WTC11 (cell line): ENCODE data around the gene ATF6B. TPM values are rescaled to one million over a fixed set of nuclear protein-coding genes. Genes with fewer than 3 reads are reported as not detected.

Experiments used
- ATAC-seq: fragments of 200-7000 bp; cut with Tn5 transposase; 2 replicates; pipeline ENCODE4 v1.10.0; 2021; ENCODE audit warnings: mild to moderate bottlenecking, moderate library complexity
- CTCF ChIA-PET: fragments of 300-600 bp; sonication (Branson Sonifier 250); formaldehyde crosslinking; loops from one replicate; lab custom pipeline; 2021; ENCODE audit warnings: antibody characterized with exemption; lab: Charles Lee
- POLR2A ChIA-PET: fragments of 350-600 bp; sonication (Branson Sonifier 250); formaldehyde crosslinking; loops from one replicate; lab custom pipeline; 2021; ENCODE audit warnings: antibody characterized with exemption; lab: Charles Lee
- DNase-seq: peaks from one replicate; pipeline ENCODE4 v3.0.0; 2021; ENCODE audit warnings: low spot score
- H3K27ac Mint-ChIP-seq: 2 replicates; pipeline ENCODE4 v1.8.0; 2021; ENCODE audit warnings: mixed read lengths
- H3K27me3 Mint-ChIP-seq: 2 replicates; pipeline ENCODE4 v1.8.0; 2021; ENCODE audit warnings: low read depth, mild to moderate bottlenecking, moderate library complexity, mixed read lengths
- H3K36me3 Mint-ChIP-seq: 2 replicates; pipeline ENCODE4 v1.8.0; 2021; ENCODE audit warnings: mixed read lengths
- H3K4me1 Mint-ChIP-seq: 2 replicates; pipeline ENCODE4 v1.8.0; 2022; ENCODE audit warnings: mixed read lengths
- H3K4me3 Mint-ChIP-seq: 2 replicates; pipeline ENCODE4 v1.8.0; 2021; ENCODE audit warnings: mild to moderate bottlenecking, moderate library complexity, mixed read lengths
- H3K9me3 Mint-ChIP-seq: 2 replicates; pipeline ENCODE4 v1.8.0; 2021; ENCODE audit warnings: mixed read lengths
- AR ChIP-seq: fragments of 250-450 bp; sonication (Bioruptor Pico); IDR thresholded peaks from 2 replicates; pipeline ENCODE4 v1.9.0; 2021; ENCODE audit warnings: mild to moderate bottlenecking
- ETV6 ChIP-seq: sonication (generic); formaldehyde crosslinking; IDR thresholded peaks from 2 replicates; pipeline ENCODE4 v1.8.1; 2022; ENCODE audit warnings: mild to moderate bottlenecking, missing genetic modification reagents
- GABPB1 ChIP-seq: sonication (generic); formaldehyde crosslinking; IDR thresholded peaks from 2 replicates; pipeline ENCODE4 v1.8.1; 2023; ENCODE audit warnings: mild to moderate bottlenecking, missing genetic modification reagents
- JAZF1 ChIP-seq: fragments of 250-450 bp; sonication (Bioruptor Pico); IDR thresholded peaks from 2 replicates; pipeline ENCODE4 v1.9.0; 2021; ENCODE audit warnings: moderate library complexity, mild to moderate bottlenecking, inconsistent platforms
- JUN ChIP-seq: sonication (generic); formaldehyde crosslinking; IDR thresholded peaks from 2 replicates; pipeline ENCODE4 v1.8.0; 2023; ENCODE audit warnings: mild to moderate bottlenecking, missing genetic modification reagents
- KAT7 ChIP-seq: sonication (generic); formaldehyde crosslinking; IDR thresholded peaks from 2 replicates; pipeline ENCODE4 v1.8.1; 2023; ENCODE audit warnings: missing genetic modification reagents, mild to moderate bottlenecking, borderline replicate concordance
- NR2C2 ChIP-seq: sonication (generic); formaldehyde crosslinking; IDR thresholded peaks from 2 replicates; pipeline ENCODE4 v1.8.0; 2022; ENCODE audit warnings: mild to moderate bottlenecking, missing genetic modification reagents
- PREB ChIP-seq: sonication (generic); formaldehyde crosslinking; IDR thresholded peaks from 2 replicates; pipeline ENCODE4 v1.8.1; 2022; ENCODE audit warnings: mild to moderate bottlenecking, missing genetic modification reagents, moderate library complexity, borderline replicate concordance
- PRRX2 ChIP-seq: fragments of 250-450 bp; sonication (Bioruptor Pico); IDR thresholded peaks from 2 replicates; pipeline ENCODE4 v1.8.0; 2021; ENCODE audit warnings: mild to moderate bottlenecking
- RORB ChIP-seq: fragments of 250-450 bp; sonication (Bioruptor Pico); IDR thresholded peaks from 2 replicates; pipeline ENCODE4 v1.9.0; 2021; ENCODE audit warnings: mild to moderate bottlenecking
- SP1 ChIP-seq: sonication (generic); formaldehyde crosslinking; conservative IDR thresholded peaks from 2 replicates; pipeline ENCODE4 v1.8.1; 2022; ENCODE audit warnings: missing genetic modification reagents
- TP53 ChIP-seq: sonication (generic); formaldehyde crosslinking; IDR thresholded peaks from 2 replicates; pipeline ENCODE4 v1.8.1; 2023; ENCODE audit warnings: mild to moderate bottlenecking, missing genetic modification reagents
- USF1 ChIP-seq: sonication (generic); formaldehyde crosslinking; IDR thresholded peaks from 2 replicates; pipeline ENCODE4 v1.8.0; 2022; ENCODE audit warnings: mild to moderate bottlenecking, missing genetic modification reagents
- ZMAT4 ChIP-seq: fragments of 250-450 bp; sonication (Bioruptor Pico); IDR thresholded peaks from 2 replicates; pipeline ENCODE4 v1.9.0; 2021; ENCODE audit warnings: mild to moderate bottlenecking
- ZNF138 ChIP-seq: sonication (generic); formaldehyde crosslinking; conservative IDR thresholded peaks from 2 replicates; pipeline ENCODE4 v1.8.1; 2022; ENCODE audit warnings: mild to moderate bottlenecking, moderate library complexity, missing genetic modification reagents
- ZNF423 ChIP-seq: fragments of 250-450 bp; sonication (Bioruptor Pico); IDR thresholded peaks from 2 replicates; pipeline ENCODE4 v2.1.2; 2022; ENCODE audit warnings: mild to moderate bottlenecking, moderate library complexity
- total RNA-seq: library from RNA; stranded (reverse); gene quantifications from 3 replicates; pipeline ENCODE4 v1.2.3, GENCODE V29; 2021
- TF ChIP-seq, protein P1 (sequence below): fragments of 250-450 bp; sonication (Bioruptor Pico); IDR thresholded peaks from 2 replicates; pipeline ENCODE4 v1.8.0; 2021; ENCODE audit warnings: mild to moderate bottlenecking
- TF ChIP-seq, protein P2 (sequence below): fragments of 200-600 bp; IDR thresholded peaks from 2 replicates; pipeline ENCODE4 v1.8.0; 2022; ENCODE audit warnings: antibody characterized with exemption
- TF ChIP-seq, protein P3 (sequence below): sonication (generic); formaldehyde crosslinking; IDR thresholded peaks from 2 replicates; pipeline ENCODE4 v1.8.1; 2022; ENCODE audit warnings: mild to moderate bottlenecking, moderate library complexity, missing genetic modification reagents
- TF ChIP-seq, protein P4 (sequence below): sonication (generic); formaldehyde crosslinking; IDR thresholded peaks from 2 replicates; pipeline ENCODE4 v1.8.0; 2022; ENCODE audit warnings: mild to moderate bottlenecking, missing genetic modification reagents

The ATF6B gene
- total RNA-seq, 1 experiment from 2014 or later = 47.5 TPM

- ATAC-seq (no peak), DNase-seq (no peak)
- Mint-ChIP-seq H3K4me1 (peaks cover 30% of the 10 kb centered on the region), H3K27me3 (no peaks in the 10 kb centered on the region), H3K27ac (no peak overlapping the region), H3K36me3 (peaks cover 33% of the 10 kb centered on the region), H3K4me3 (no peak overlapping the region), H3K9me3 (no peaks in the 10 kb centered on the region)
- TF ChIP-seq SP1 (CRISPR knock-in tag) (no peak), JUN (CRISPR knock-in tag) (no peak), RORB (CRISPR knock-in tag) (no peak), KAT7 (CRISPR knock-in tag) (no peak), PRRX2 (CRISPR knock-in tag) (no peak), TP53 (CRISPR knock-in tag) (no peak), JAZF1 (CRISPR knock-in tag) (no peak), ETV6 (no peak), ZMAT4 (CRISPR knock-in tag) (no peak)
- TF ChIP-seq, protein P1, sequence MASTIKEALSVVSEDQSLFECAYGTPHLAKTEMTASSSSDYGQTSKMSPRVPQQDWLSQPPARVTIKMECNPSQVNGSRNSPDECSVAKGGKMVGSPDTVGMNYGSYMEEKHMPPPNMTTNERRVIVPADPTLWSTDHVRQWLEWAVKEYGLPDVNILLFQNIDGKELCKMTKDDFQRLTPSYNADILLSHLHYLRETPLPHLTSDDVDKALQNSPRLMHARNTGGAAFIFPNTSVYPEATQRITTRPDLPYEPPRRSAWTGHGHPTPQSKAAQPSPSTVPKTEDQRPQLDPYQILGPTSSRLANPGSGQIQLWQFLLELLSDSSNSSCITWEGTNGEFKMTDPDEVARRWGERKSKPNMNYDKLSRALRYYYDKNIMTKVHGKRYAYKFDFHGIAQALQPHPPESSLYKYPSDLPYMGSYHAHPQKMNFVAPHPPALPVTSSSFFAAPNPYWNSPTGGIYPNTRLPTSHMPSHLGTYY (CRISPR knock-in tag) = no peak
- CTCF ChIA-PET = no interaction called here
- POLR2A ChIA-PET = no interaction called here
Measured at GRCh38 chr6:32170294-32170693, 42.2 kb upstream of the ATF6B start.

- Mint-ChIP-seq H3K4me3 (no peak overlapping the region), H3K36me3 (peaks cover 33% of the 10 kb centered on the region), H3K4me1 (peaks cover 20% of the 10 kb centered on the region), H3K9me3 (no peaks in the 10 kb centered on the region), H3K27ac (no peak overlapping the region), H3K27me3 (no peaks in the 10 kb centered on the region)
- CTCF ChIA-PET = interaction anchor here (2.6 kb wide), 1 partner anchor 20 kb away, joined by 16 read pairs; no protein-coding TSS in a partner anchor
- no peak for DNase-seq
- no peak for ATAC-seq
- TF ChIP-seq ZNF138 (no peak), NR2C2 (CRISPR knock-in tag) (no peak), JUN (CRISPR knock-in tag) (no peak)
- POLR2A ChIA-PET = interaction anchor here (0.9 to 3.1 kb wide), 2 partner anchors 8 to 27 kb away, joined by 4 to 15 read pairs; no protein-coding TSS in a partner anchor
Measured at GRCh38 chr6:32168807-32169591, 41.0 kb upstream of the ATF6B start.

GRCh38 chr6:32168350-32168749 is 40.3 kb upstream of the ATF6B start:
- Mint-ChIP-seq H3K4me3 (no peak overlapping the region), H3K4me1 (peaks cover 13% of the 10 kb centered on the region), H3K27ac (no peak overlapping the region), H3K9me3 (no peaks in the 10 kb centered on the region), H3K36me3 (peaks cover 33% of the 10 kb centered on the region), H3K27me3 (no peaks in the 10 kb centered on the region)
- DNase-seq = no peak
- ChIA-PET CTCF (interaction anchor here (2.5 to 5.1 kb wide), 4 partner anchors 8 to 50 kb away, joined by 6 to 47 read pairs (median 14); partner anchors contain the start of gene AGPAT1), POLR2A (interaction anchor here (0.9 to 3.1 kb wide), 2 partner anchors 8 to 27 kb away, joined by 4 to 15 read pairs; no protein-coding TSS in a partner anchor)
- no peak for ATAC-seq
- TF ChIP-seq, protein P2, sequence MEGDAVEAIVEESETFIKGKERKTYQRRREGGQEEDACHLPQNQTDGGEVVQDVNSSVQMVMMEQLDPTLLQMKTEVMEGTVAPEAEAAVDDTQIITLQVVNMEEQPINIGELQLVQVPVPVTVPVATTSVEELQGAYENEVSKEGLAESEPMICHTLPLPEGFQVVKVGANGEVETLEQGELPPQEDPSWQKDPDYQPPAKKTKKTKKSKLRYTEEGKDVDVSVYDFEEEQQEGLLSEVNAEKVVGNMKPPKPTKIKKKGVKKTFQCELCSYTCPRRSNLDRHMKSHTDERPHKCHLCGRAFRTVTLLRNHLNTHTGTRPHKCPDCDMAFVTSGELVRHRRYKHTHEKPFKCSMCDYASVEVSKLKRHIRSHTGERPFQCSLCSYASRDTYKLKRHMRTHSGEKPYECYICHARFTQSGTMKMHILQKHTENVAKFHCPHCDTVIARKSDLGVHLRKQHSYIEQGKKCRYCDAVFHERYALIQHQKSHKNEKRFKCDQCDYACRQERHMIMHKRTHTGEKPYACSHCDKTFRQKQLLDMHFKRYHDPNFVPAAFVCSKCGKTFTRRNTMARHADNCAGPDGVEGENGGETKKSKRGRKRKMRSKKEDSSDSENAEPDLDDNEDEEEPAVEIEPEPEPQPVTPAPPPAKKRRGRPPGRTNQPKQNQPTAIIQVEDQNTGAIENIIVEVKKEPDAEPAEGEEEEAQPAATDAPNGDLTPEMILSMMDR = no peak
- TF ChIP-seq, protein P3, sequence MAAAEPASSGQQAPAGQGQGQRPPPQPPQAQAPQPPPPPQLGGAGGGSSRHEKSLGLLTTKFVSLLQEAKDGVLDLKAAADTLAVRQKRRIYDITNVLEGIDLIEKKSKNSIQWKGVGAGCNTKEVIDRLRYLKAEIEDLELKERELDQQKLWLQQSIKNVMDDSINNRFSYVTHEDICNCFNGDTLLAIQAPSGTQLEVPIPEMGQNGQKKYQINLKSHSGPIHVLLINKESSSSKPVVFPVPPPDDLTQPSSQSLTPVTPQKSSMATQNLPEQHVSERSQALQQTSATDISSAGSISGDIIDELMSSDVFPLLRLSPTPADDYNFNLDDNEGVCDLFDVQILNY = no peak
- TF ChIP-seq, protein P4, sequence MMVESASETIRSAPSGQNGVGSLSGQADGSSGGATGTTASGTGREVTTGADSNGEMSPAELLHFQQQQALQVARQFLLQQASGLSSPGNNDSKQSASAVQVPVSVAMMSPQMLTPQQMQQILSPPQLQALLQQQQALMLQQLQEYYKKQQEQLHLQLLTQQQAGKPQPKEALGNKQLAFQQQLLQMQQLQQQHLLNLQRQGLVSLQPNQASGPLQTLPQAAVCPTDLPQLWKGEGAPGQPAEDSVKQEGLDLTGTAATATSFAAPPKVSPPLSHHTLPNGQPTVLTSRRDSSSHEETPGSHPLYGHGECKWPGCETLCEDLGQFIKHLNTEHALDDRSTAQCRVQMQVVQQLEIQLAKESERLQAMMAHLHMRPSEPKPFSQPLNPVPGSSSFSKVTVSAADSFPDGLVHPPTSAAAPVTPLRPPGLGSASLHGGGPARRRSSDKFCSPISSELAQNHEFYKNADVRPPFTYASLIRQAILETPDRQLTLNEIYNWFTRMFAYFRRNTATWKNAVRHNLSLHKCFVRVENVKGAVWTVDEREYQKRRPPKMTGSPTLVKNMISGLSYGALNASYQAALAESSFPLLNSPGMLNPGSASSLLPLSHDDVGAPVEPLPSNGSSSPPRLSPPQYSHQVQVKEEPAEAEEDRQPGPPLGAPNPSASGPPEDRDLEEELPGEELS (CRISPR knock-in tag) = no peak
- no peak for TF ChIP-seq GABPB1
- TF ChIP-seq USF1 (CRISPR knock-in tag) = no peak
- no peak for TF ChIP-seq PREB (CRISPR knock-in tag)
- no peak for TF ChIP-seq NR2C2 (CRISPR knock-in tag)
- TF ChIP-seq AR = no peak
- TF ChIP-seq ZNF423 (CRISPR knock-in tag) = no peak
